Measurements from ENCODE around the gene MRGPRX4.
"Not testable (repeated sequence)": the region's sequence is repeated elsewhere in the genome, so short reads cannot be mapped to it uniquely, and the experiment has no call there.

The MRGPRX4 gene

DNA sequence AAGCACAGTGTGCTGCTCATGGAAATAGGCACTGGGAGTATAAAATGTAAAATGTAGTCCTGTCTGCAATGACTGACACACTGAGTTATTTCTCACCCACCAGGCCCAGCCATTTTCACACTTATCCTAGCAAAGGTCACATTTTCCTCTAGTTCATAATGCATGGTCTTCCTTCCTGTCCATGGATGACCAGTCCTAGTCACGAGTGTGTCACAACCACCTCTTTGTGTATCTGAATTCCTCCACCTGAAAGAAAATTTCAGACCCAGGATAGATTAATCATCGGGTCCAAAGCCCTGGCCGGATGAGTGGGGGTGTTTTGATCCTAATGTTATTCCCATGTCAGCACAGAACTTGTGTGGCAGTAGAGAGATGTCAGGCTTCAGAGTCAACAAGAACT lies at the start of gene MRGPRX4:
MRGPRX4 (plus strand) TSS at position 172 of the 400 bp plus-strand sequence. CDS start 420 bp downstream, outside the sequence.
- H3K36me3 ChIP-seq (replicated peaks), result no peaks in the 10 kb centered on the region
- in situ Hi-C loops (cut with HindIII; ENCODE audit: low pct_ligation_motif_present, low sequenced_read_pairs), result no loop called here
- H3K4me3 ChIP-seq (ENCODE audit: low read depth, low read length), result no peak within 1 kb of the TSS
- no peaks in the 10 kb centered on the region for H3K27me3 ChIP-seq (replicated peaks)
- TF ChIP-seq, protein P1, sequence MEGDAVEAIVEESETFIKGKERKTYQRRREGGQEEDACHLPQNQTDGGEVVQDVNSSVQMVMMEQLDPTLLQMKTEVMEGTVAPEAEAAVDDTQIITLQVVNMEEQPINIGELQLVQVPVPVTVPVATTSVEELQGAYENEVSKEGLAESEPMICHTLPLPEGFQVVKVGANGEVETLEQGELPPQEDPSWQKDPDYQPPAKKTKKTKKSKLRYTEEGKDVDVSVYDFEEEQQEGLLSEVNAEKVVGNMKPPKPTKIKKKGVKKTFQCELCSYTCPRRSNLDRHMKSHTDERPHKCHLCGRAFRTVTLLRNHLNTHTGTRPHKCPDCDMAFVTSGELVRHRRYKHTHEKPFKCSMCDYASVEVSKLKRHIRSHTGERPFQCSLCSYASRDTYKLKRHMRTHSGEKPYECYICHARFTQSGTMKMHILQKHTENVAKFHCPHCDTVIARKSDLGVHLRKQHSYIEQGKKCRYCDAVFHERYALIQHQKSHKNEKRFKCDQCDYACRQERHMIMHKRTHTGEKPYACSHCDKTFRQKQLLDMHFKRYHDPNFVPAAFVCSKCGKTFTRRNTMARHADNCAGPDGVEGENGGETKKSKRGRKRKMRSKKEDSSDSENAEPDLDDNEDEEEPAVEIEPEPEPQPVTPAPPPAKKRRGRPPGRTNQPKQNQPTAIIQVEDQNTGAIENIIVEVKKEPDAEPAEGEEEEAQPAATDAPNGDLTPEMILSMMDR (IDR thresholded peaks at IDR 0.05; ENCODE audit: low read depth, low read length, missing control alignments), result no peak
- DNase-seq, result no peak
- no peak within 1 kb of the TSS for H3K27ac ChIP-seq

DNA sequence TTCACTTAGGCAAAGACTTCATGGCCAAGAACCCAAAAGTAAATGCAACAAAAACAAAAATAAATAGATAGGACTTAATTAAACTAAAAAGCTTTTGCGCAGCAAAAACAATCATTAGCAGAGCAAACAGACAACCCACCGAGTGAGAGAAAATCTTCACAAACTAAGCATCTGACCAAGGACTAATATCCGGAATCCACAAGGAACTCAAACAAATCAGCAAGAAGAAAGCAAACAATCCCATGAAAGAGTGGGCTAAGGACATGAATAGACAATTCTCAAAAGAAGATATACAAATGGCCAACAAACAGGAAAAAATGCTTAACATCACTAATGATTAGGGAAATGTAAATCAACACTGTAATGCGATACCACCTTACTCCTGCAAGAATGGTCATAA lies 41.5 kb upstream of the MRGPRX4 start:
- H3K36me3 ChIP-seq (replicated peaks); DNase-seq; H3K27ac ChIP-seq; H3K27me3 ChIP-seq (replicated peaks); H3K4me3 ChIP-seq (ENCODE audit: low read depth, low read length); in situ Hi-C loops (cut with HindIII; ENCODE audit: low pct_ligation_motif_present, low sequenced_read_pairs): not testable (repeated sequence)

DNA sequence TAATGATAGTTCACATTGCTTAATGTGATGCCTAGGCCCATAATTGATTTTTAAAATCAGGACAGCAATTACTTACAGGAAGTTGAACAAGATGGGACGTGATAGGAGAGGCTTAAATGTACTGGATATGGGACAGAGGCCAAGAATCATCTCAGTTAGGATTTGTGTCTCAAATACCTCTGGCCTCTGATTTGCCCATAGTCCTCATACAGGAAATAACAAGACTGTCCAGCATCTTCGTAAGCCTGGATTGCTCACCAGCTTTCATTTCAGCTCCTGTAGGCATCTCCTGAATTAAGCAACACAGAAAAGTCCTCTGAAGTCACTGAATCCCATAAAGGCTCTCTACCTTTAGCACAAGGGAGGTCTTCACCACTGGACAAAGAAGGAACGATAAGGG lies 40.3 kb upstream of the MRGPRX4 start, which contains the start of gene MRGPRX3:
MRGPRX3 (plus strand) TSS at position 231 of the 400 bp plus-strand sequence. CDS start 4,632 bp downstream, outside the sequence.
- in situ Hi-C loops (cut with HindIII; ENCODE audit: low pct_ligation_motif_present, low sequenced_read_pairs), result no loop called here
- TF ChIP-seq, protein P1 (IDR thresholded peaks at IDR 0.05; ENCODE audit: low read depth, low read length, missing control alignments), result no peak
- no peak within 1 kb of the TSS for H3K4me3 ChIP-seq (ENCODE audit: low read depth, low read length)

DNA sequence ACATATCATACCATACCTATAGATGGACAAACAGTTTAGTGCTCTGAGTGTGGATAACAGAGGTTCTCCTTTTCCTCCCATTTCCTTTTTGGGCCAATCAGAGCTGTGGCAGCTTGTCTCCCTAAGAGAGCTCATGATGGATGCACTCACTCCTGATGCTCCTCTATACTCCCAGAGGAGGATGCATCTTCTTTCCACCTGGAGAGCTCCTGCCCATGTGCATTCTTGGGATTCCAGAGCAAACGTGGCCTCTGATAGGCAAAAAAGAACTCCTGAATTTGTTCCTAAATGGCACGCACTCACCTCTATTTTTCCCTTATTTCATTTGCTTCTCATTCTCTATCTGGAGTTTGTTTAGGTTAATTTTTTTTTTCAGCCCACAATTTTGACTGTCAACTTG lies 37.3 kb upstream of the MRGPRX4 start:
- DNase-seq, result no peak
- H3K27ac ChIP-seq, result no peak overlapping the region
- in situ Hi-C loops (cut with HindIII; ENCODE audit: low pct_ligation_motif_present, low sequenced_read_pairs), result no loop called here
- no peak overlapping the region for H3K4me3 ChIP-seq (ENCODE audit: low read depth, low read length)
- H3K27me3 ChIP-seq (replicated peaks), result no peaks in the 10 kb centered on the region
- TF ChIP-seq, protein P1 (IDR thresholded peaks at IDR 0.05; ENCODE audit: low read depth, low read length, missing control alignments), result no peak
- no peaks in the 10 kb centered on the region for H3K36me3 ChIP-seq (replicated peaks)

More for the DNA sequence above, 40.3 kb upstream of the MRGPRX4 start, which contains the start of gene MRGPRX3:
- Histone ChIP-seq H3K27ac (no peak within 1 kb of the TSS), H3K27me3 (replicated peaks) (no peaks in the 10 kb centered on the region), H3K36me3 (replicated peaks) (no peaks in the 10 kb centered on the region)
- DNase-seq, result no peak

DNA sequence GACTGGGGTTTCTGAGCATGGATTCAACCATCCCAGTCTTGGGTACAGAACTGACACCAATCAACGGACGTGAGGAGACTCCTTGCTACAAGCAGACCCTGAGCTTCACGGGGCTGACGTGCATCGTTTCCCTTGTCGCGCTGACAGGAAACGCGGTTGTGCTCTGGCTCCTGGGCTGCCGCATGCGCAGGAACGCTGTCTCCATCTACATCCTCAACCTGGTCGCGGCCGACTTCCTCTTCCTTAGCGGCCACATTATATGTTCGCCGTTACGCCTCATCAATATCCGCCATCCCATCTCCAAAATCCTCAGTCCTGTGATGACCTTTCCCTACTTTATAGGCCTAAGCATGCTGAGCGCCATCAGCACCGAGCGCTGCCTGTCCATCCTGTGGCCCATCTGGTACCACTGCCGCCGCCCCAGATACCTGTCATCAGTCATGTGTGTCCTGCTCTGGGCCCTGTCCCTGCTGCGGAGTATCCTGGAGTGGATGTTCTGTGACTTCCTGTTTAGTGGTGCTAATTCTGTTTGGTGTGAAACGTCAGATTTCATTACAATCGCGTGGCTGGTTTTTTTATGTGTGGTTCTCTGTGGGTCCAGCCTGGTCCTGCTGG lies 35.3 kb upstream of the MRGPRX4 start:
- in situ Hi-C loops (cut with HindIII; ENCODE audit: low pct_ligation_motif_present, low sequenced_read_pairs), result no loop called here
- H3K27me3 ChIP-seq (replicated peaks), result no peaks in the 10 kb centered on the region
- TF ChIP-seq, protein P1 (IDR thresholded peaks at IDR 0.05; ENCODE audit: low read depth, low read length, missing control alignments), result no peak

DNA sequence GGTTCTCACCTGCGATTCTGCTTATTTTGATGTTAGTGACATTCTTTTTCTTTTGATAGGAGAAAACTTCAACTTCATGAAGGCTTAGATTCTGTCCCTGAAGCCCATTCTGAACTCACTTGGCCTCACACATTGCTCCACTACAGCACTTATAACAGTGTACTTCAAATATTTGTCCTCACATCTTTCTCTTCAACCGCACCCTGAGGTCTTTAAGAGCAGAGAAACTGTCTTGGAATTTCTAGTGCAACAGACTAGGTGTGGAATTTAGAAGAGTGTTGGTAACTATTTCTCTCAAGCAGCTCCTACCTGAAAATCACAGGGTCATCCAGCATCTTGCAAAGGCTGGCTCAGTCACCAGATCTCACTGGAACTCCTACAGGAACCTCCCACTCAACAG lies 32.5 kb upstream of the MRGPRX4 start:
- in situ Hi-C loops (cut with HindIII; ENCODE audit: low pct_ligation_motif_present, low sequenced_read_pairs), result no loop called here
- TF ChIP-seq, protein P1 (IDR thresholded peaks at IDR 0.05; ENCODE audit: low read depth, low read length, missing control alignments), result no peak
- H3K27me3 ChIP-seq (replicated peaks), result no peaks in the 10 kb centered on the region
- no peak for DNase-seq
- H3K4me3 ChIP-seq (ENCODE audit: low read depth, low read length), result no peak overlapping the region
- H3K36me3 ChIP-seq (replicated peaks), result no peaks in the 10 kb centered on the region
- no peak overlapping the region for H3K27ac ChIP-seq

More for the DNA sequence above, 35.3 kb upstream of the MRGPRX4 start:
- Histone ChIP-seq H3K4me3 (ENCODE audit: low read depth, low read length) (no peak overlapping the region), H3K36me3 (replicated peaks) (no peaks in the 10 kb centered on the region), H3K27ac (no peak overlapping the region)
- DNase-seq, result no peak
